Renal cortical epithelial cell (primary cell): ENCODE results near the gene HHAT. TPM values are rescaled to one million over a fixed set of nuclear protein-coding genes. Genes with fewer than 3 reads are reported as not detected.

Experiments
- DNase-seq: peaks from one replicate; pipeline ENCODE4 v3.0.0-alpha.2; 2011; ENCODE audit warnings: low read depth
- total RNA-seq: library from RNA; depleted of rRNA; stranded (reverse); fragments of >200 nt; gene quantifications from 2 replicates; pipeline ENCODE4 v1.2.3, GENCODE V29; 2014

The HHAT gene
- total RNA-seq, 1 donor from 2014 or later = 33.5 TPM

- no peak for DNase-seq
These were observed 30.6 kb downstream of the HHAT start for GRCh38 chr1:210359255-210359654.

GRCh38 chr1:210360852-210361477, 32.3 kb downstream of the HHAT start:
- peak; percentile 62 for DNase-seq

GRCh38 chr1:210361665-210362064, 33.0 kb downstream of the HHAT start:
- no peak for DNase-seq

GRCh38 chr1:210362526-210362925, 33.8 kb downstream of the HHAT start:
- DNase-seq = peak; percentile 19

GRCh38 chr1:210363119-210363518, 34.4 kb downstream of the HHAT start:
- DNase-seq = no peak

- DNase-seq = no peak
These were observed 35.8 kb downstream of the HHAT start for GRCh38 chr1:210364479-210364878.

GRCh38 chr1:210366767-210367166, 38.1 kb downstream of the HHAT start:
- no peak for DNase-seq

GRCh38 chr1:210367566-210367965, 38.9 kb downstream of the HHAT start:
- no peak for DNase-seq

GRCh38 chr1:210369425-210369824, 40.7 kb downstream of the HHAT start:
- no peak for DNase-seq

- DNase-seq = no peak
These were observed 43.2 kb downstream of the HHAT start for GRCh38 chr1:210371916-210372315.

- no peak for DNase-seq
These were observed 43.8 kb downstream of the HHAT start for GRCh38 chr1:210372491-210372890.

GRCh38 chr1:210372931-210373627, 44.4 kb downstream of the HHAT start:
- DNase-seq = no peak

- no peak for DNase-seq
These were observed 44.9 kb downstream of the HHAT start for GRCh38 chr1:210373628-210373877.

- peak; percentile 100 for DNase-seq
These were observed 45.3 kb downstream of the HHAT start for GRCh38 chr1:210373878-210374599.

- no peak for DNase-seq
These were observed 45.9 kb downstream of the HHAT start for GRCh38 chr1:210374600-210374953.

- no peak for DNase-seq
These were observed 48.2 kb downstream of the HHAT start for GRCh38 chr1:210376836-210377372.

GRCh38 chr1:210377731-210378333, 49.1 kb downstream of the HHAT start:
- DNase-seq = peak; percentile 66

- DNase-seq = no peak
These were observed 50.0 kb downstream of the HHAT start for GRCh38 chr1:210378736-210379135.

GRCh38 chr1:210381934-210382333, 53.2 kb downstream of the HHAT start:
- DNase-seq = no peak

- peak; percentile 93 for DNase-seq
These were observed 55.9 kb downstream of the HHAT start for GRCh38 chr1:210384625-210385024.

- DNase-seq = no peak
These were observed 56.5 kb downstream of the HHAT start for GRCh38 chr1:210385228-210385627.

- peak; percentile 48 for DNase-seq
These were observed 65.6 kb downstream of the HHAT start for GRCh38 chr1:210394281-210394821.
